CD14-positive monocyte (primary cell): ENCODE measurements around the gene C9orf78. TPM values are rescaled to one million over a fixed set of nuclear protein-coding genes. Genes with fewer than 3 reads are reported as not detected.

Experiments used
- DNase-seq, 3 donors: peaks; one replicate each; pipeline ENCODE4 v3.0.0-alpha.2; 2011 to 2022
- H2AFZ ChIP-seq: 2 replicates; pipeline ENCODE4 v1.6.0; 2012; ENCODE audit warnings: mild to moderate bottlenecking, low read depth, low read length, inconsistent platforms; ENCODE audit not compliant: insufficient read depth, poor library complexity, severe bottlenecking
- H3K27ac ChIP-seq, 2 donors: 1 replicate in 1 of 2; 2 replicates in 1 of 2; pipeline ENCODE4 v1.5.1; 2012 to 2013; ENCODE audit warnings: low read length in 2 of 2, control low read depth in 1 of 2, inconsistent platforms in 1 of 2, low read depth in 1 of 2, mild to moderate bottlenecking in 1 of 2
- H3K27me3 ChIP-seq, 2 donors: one replicate each; pipeline versions ENCODE4 v1.6.0 to v1.6.1; 2011 to 2013; ENCODE audit warnings: low read length in 2 of 2; ENCODE audit not compliant: control insufficient read depth in 2 of 2, insufficient read depth in 2 of 2
- H3K36me3 ChIP-seq, 2 donors: replicated peaks in 1 of 2; 1 replicate in 1 of 2; 2 replicates in 1 of 2; pipeline versions ENCODE4 v1.5.1 to v1.6.1; 2012 to 2013; ENCODE audit warnings: low read length in 2 of 2, control low read depth in 1 of 2, inconsistent platforms in 1 of 2, mild to moderate bottlenecking in 1 of 2; ENCODE audit not compliant: insufficient read depth in 2 of 2, control insufficient read depth in 1 of 2
- H3K4me1 ChIP-seq, 2 donors: 1 replicate in 1 of 2; 2 replicates in 1 of 2; pipeline versions ENCODE4 v1.5.1 to v1.6.1; 2012 to 2013; ENCODE audit warnings: low read length in 2 of 2, control low read depth in 1 of 2, inconsistent platforms in 1 of 2, mild to moderate bottlenecking in 1 of 2, moderate library complexity in 1 of 2; ENCODE audit not compliant: insufficient read depth in 2 of 2, control insufficient read depth in 1 of 2
- H3K4me2 ChIP-seq: replicated peaks from 2 replicates; pipeline ENCODE3; 2012; ENCODE audit warnings: low read length, moderate library complexity, mild to moderate bottlenecking; ENCODE audit not compliant: poor library complexity, severe bottlenecking; ENCODE audit errors: extremely low read depth
- H3K4me3 ChIP-seq, 3 experiments: fragments of 200-600 bp in 1 of 3; sonication (generic) in 1 of 3; replicated peaks in 1 of 3; 1 replicate in 2 of 3; 2 replicates in 1 of 3; pipeline ENCODE4 v1.5.1; 2011 to 2013; ENCODE audit warnings: low read length in 3 of 3, mild to moderate bottlenecking in 3 of 3, control low read depth in 2 of 3, low read depth in 2 of 3, inconsistent platforms in 1 of 3, moderate library complexity in 1 of 3
- H3K79me2 ChIP-seq: 2 replicates; pipeline ENCODE4 v1.6.0; 2012; ENCODE audit warnings: mild to moderate bottlenecking, control low read depth, inconsistent platforms, low read length, moderate library complexity; ENCODE audit not compliant: insufficient read depth
- H3K9ac ChIP-seq: 2 replicates; pipeline ENCODE4 v1.6.0; 2017; ENCODE audit warnings: low read length, mild to moderate bottlenecking; ENCODE audit not compliant: insufficient read depth, poor library complexity, severe bottlenecking
- H3K9me3 ChIP-seq, 2 donors: replicated peaks in 1 of 2; 1 replicate in 1 of 2; 2 replicates in 1 of 2; pipeline versions ENCODE4 v1.5.1 to v1.6.1; 2012 to 2013; ENCODE audit warnings: low read length in 2 of 2, control low read depth in 1 of 2; ENCODE audit not compliant: control insufficient read depth in 1 of 2, insufficient read depth in 1 of 2
- H4K20me1 ChIP-seq: 2 replicates; pipeline ENCODE4 v1.6.0; 2012; ENCODE audit warnings: mild to moderate bottlenecking, low read length, control low read depth, moderate library complexity; ENCODE audit not compliant: insufficient read depth
- H3K27ac Mint-ChIP-seq, 7 donors: one replicate each; pipeline ENCODE4 v1.8.0; 2020; ENCODE audit warnings: mild to moderate bottlenecking in 7 of 7, mixed read lengths in 7 of 7, moderate library complexity in 6 of 7, inconsistent platforms in 2 of 7
- H3K27me3 Mint-ChIP-seq, 3 donors: one replicate each; pipeline ENCODE4 v1.8.0; 2021 to 2022; ENCODE audit warnings: low read depth in 3 of 3, mild to moderate bottlenecking in 3 of 3, mixed read lengths in 3 of 3, moderate library complexity in 3 of 3, inconsistent platforms in 1 of 3
- H3K36me3 Mint-ChIP-seq, 2 donors: one replicate each; pipeline ENCODE4 v1.8.0; 2020; ENCODE audit warnings: mixed read lengths in 2 of 2, inconsistent platforms in 1 of 2, mild to moderate bottlenecking in 1 of 2
- H3K4me1 Mint-ChIP-seq: one replicate; pipeline ENCODE4 v1.8.0; 2020; ENCODE audit warnings: mild to moderate bottlenecking, mixed read lengths
- H3K4me3 Mint-ChIP-seq, 2 donors: one replicate each; pipeline ENCODE4 v1.8.0; 2020; ENCODE audit warnings: mild to moderate bottlenecking in 2 of 2, mixed read lengths in 2 of 2, moderate library complexity in 1 of 2
- H3K9me3 Mint-ChIP-seq, 7 donors: one replicate each; pipeline ENCODE4 v1.8.0; 2020 to 2022; ENCODE audit warnings: mixed read lengths in 7 of 7, mild to moderate bottlenecking in 6 of 7, moderate library complexity in 6 of 7, inconsistent platforms in 2 of 7
- CTCF ChIP-seq: fragments of 200-600 bp; IDR thresholded peaks from one replicate; pipeline ENCODE4 v1.8.0; 2022; ENCODE audit warnings: antibody characterized with exemption, mild to moderate bottlenecking
- WGBS: methylation state at CpG from one replicate; pipeline ENCODE4 v1.1.5; 2013; ENCODE audit warnings: missing lambda C conversion rate; ENCODE audit not compliant: insufficient coverage; 5-methylcytosine and 5-hydroxymethylcytosine counted together
- intact Hi-C, 2 donors: fragments of 100-400 bp; cut with micrococcal nuclease; formaldehyde crosslinking; loops; one replicate each; pipeline versions ENCODE4 v1.15.0 to v1.15.1; 2023
- polyA plus RNA-seq, 3 donors: library from polyadenylated mRNA; depleted of rRNA in 1 of 3; unstranded in 2 of 3; stranded (reverse) in 1 of 3; fragments of 300-500 nt in 2 of 3; fragments of >200 nt in 1 of 3; fragmentation: Illumina TruSeq in 2 of 3; gene quantifications; 1 replicate in 2 of 3; 2 replicates in 1 of 3; pipeline ENCODE4 v1.2.3, GENCODE V29; 2012 to 2021

C9orf78 gene
- polyA plus RNA-seq, 3 donors, result 53.3 to 82.4 (median 65.5) TPM

GRCh38 chr9:129848712-129849441 lies 13.8 kb upstream of the C9orf78 start:
- H3K9ac ChIP-seq, result no peak overlapping the region
- no peak overlapping the region for H2AFZ ChIP-seq
- peaks cover 33 to 39% of the 10 kb centered on the region in 2 donors for H3K36me3 ChIP-seq
- H3K4me1 ChIP-seq, result peaks cover 7 to 11% of the 10 kb centered on the region in 2 donors
- no peak for DNase-seq
- H3K4me2 ChIP-seq, result no peak overlapping the region
- Mint-ChIP-seq H3K9me3 (peaks cover 0 to 3% (median 0%) of the 10 kb centered on the region in 7 donors), H3K27me3 (no peaks in the 10 kb centered on the region), H3K36me3 (peaks cover 42 to 46% of the 10 kb centered on the region in 2 donors), H3K4me1 (peaks cover 15% of the 10 kb centered on the region), H3K4me3 (no peak overlapping the region), H3K27ac (no peak overlapping the region)
- no peak overlapping the region for H3K4me3 ChIP-seq
- intact Hi-C loops, result no loop called here
- no peak overlapping the region for H3K27ac ChIP-seq
- H3K9me3 ChIP-seq, result no peaks in the 10 kb centered on the region
- no peaks in the 10 kb centered on the region for H3K27me3 ChIP-seq
- no peaks in the 10 kb centered on the region for H3K79me2 ChIP-seq
- no peaks in the 10 kb centered on the region for H4K20me1 ChIP-seq
- WGBS, result no CpG with 5 or more reads among the region's 4 CpGs
- TF ChIP-seq CTCF, result no peak

- peaks cover 7 to 11% of the 10 kb centered on the region in 2 donors for H3K4me1 ChIP-seq
- H2AFZ ChIP-seq, result no peak overlapping the region
- H3K4me2 ChIP-seq, result no peak overlapping the region
- no peak for DNase-seq
- Mint-ChIP-seq H3K27ac (peak overlapping the region in 3 of 7 donors; percentile 16 to 33 (median 28)), H3K4me3 (no peak overlapping the region), H3K27me3 (no peaks in the 10 kb centered on the region), H3K9me3 (no peaks in the 10 kb centered on the region), H3K36me3 (peaks cover 7 to 18% of the 10 kb centered on the region in 2 donors), H3K4me1 (peaks cover 15% of the 10 kb centered on the region)
- no peaks in the 10 kb centered on the region for H3K27me3 ChIP-seq
- no peak for TF ChIP-seq CTCF
- intact Hi-C loops, result no loop called here
- H4K20me1 ChIP-seq, result peaks cover 3% of the 10 kb centered on the region
- H3K4me3 ChIP-seq, result no peak overlapping the region
- no peaks in the 10 kb centered on the region for H3K9me3 ChIP-seq
- H3K27ac ChIP-seq, result no peak overlapping the region
- peak overlapping the region; percentile 36 for H3K9ac ChIP-seq
- H3K36me3 ChIP-seq, result peaks cover 2 to 14% of the 10 kb centered on the region in 2 donors
- H3K79me2 ChIP-seq, result peaks cover 7% of the 10 kb centered on the region
- 80% methylated on average over 1 of the region's 2 CpGs for WGBS
These were observed 10.3 kb upstream of the C9orf78 start for GRCh38 chr9:129845373-129845772.
